GM21717 (cell line): Measurements from ENCODE around the gene ATG7.

ENCODE experiments used
- ATAC-seq: cut with Tn5 transposase; IDR thresholded peaks from one replicate; pipeline ENCODE4 v1.9.1; 2021; ENCODE audit warnings: mild to moderate bottlenecking, moderate library complexity; ENCODE audit not compliant: unreplicated experiment

The ATG7 gene

GRCh38 chr3:11271986-11272904 lies at the start of gene ATG7:
TSS of gene ATG7 (plus strand) at chr3:11272397. CDS start at chr3:11298696, 26,299 bp downstream.
- ATAC-seq: peak; percentile 96

- ATAC-seq: no peak
Measured at GRCh38 chr3:11224010-11224409, 48.2 kb upstream of the ATG7 start.

GRCh38 chr3:11224870-11225229 lies 47.3 kb upstream of the ATG7 start:
- ATAC-seq: no peak

GRCh38 chr3:11226042-11226370 lies 46.2 kb upstream of the ATG7 start:
- no peak for ATAC-seq

GRCh38 chr3:11228041-11228440 lies 44.2 kb upstream of the ATG7 start:
- ATAC-seq: no peak

GRCh38 chr3:11230125-11230524 lies 42.1 kb upstream of the ATG7 start:
- ATAC-seq: no peak

- no peak for ATAC-seq
Measured at GRCh38 chr3:11230832-11231231, 41.4 kb upstream of the ATG7 start.

GRCh38 chr3:11235385-11235784 lies 36.8 kb upstream of the ATG7 start:
- ATAC-seq: no peak

- ATAC-seq: no peak
Measured at GRCh38 chr3:11236588-11237461, 35.4 kb upstream of the ATG7 start.

- ATAC-seq: no peak
Measured at GRCh38 chr3:11238060-11238459, 34.1 kb upstream of the ATG7 start.

GRCh38 chr3:11238880-11239279 lies 33.3 kb upstream of the ATG7 start:
- no peak for ATAC-seq

- ATAC-seq: no peak
Measured at GRCh38 chr3:11239796-11240195, 32.4 kb upstream of the ATG7 start.

GRCh38 chr3:11240496-11240895 lies 31.7 kb upstream of the ATG7 start:
- ATAC-seq: no peak

- no peak for ATAC-seq
Measured at GRCh38 chr3:11244121-11244677, 28.0 kb upstream of the ATG7 start.

GRCh38 chr3:11245276-11245675 lies 26.9 kb upstream of the ATG7 start:
- ATAC-seq: no peak

GRCh38 chr3:11245827-11246662 lies 26.2 kb upstream of the ATG7 start:
- no peak for ATAC-seq

- no peak for ATAC-seq
Measured at GRCh38 chr3:11246663-11246970, 25.6 kb upstream of the ATG7 start.

- no peak for ATAC-seq
Measured at GRCh38 chr3:11247362-11247761, 24.8 kb upstream of the ATG7 start.

GRCh38 chr3:11248596-11248995 lies 23.6 kb upstream of the ATG7 start:
- ATAC-seq: no peak

- no peak for ATAC-seq
Measured at GRCh38 chr3:11250902-11251806, 21.0 kb upstream of the ATG7 start.
